OCI-LY1 (cell line): ENCODE data around the gene NDUFAF8.

Source experiments
- H2AFZ ChIP-seq: fragments of 200-600 bp; sonication (generic), shearing (Covaris generic); 2 replicates; pipeline ENCODE4 v1.6.0; 2014; ENCODE audit warnings: antibody characterized with exemption, mild to moderate bottlenecking, low read length
- H3F3A ChIP-seq: fragments of 200-600 bp; sonication (generic), shearing (Covaris generic); 2 replicates; pipeline ENCODE4 v1.6.0; 2014; ENCODE audit warnings: mild to moderate bottlenecking, antibody characterized with exemption, low read length, moderate library complexity; ENCODE audit not compliant: insufficient read depth
- H3K27ac ChIP-seq: fragments of 200-600 bp; sonication (generic); 2 replicates; pipeline ENCODE4 v1.5.1; 2014; ENCODE audit warnings: low read length, mixed run types, mild to moderate bottlenecking, low read depth; ENCODE audit not compliant: poor library complexity, severe bottlenecking
- H3K27me3 ChIP-seq: fragments of 200-600 bp; sonication (generic); 2 replicates; pipeline ENCODE4 v1.6.0; 2014; ENCODE audit warnings: antibody characterized with exemption, mild to moderate bottlenecking, low read length, moderate library complexity; ENCODE audit not compliant: insufficient read depth
- H3K36me3 ChIP-seq: fragments of 200-600 bp; sonication (generic); 2 replicates; pipeline ENCODE4 v1.6.1; 2014; ENCODE audit warnings: mild to moderate bottlenecking, antibody characterized with exemption, low read length, moderate library complexity, mixed read lengths; ENCODE audit not compliant: insufficient read depth
- H3K4me1 ChIP-seq: fragments of 200-600 bp; sonication (generic); 2 replicates; pipeline ENCODE4 v1.5.1; 2014; ENCODE audit warnings: mild to moderate bottlenecking, low read length, moderate library complexity; ENCODE audit not compliant: insufficient read depth, severe bottlenecking
- H3K4me2 ChIP-seq: fragments of 200-600 bp; sonication (generic), shearing (Covaris generic); 2 replicates; pipeline ENCODE4 v1.6.1; 2014; ENCODE audit warnings: low read length
- H3K4me3 ChIP-seq: fragments of 200-600 bp; sonication (generic); 2 replicates; pipeline ENCODE4 v1.5.1; 2014; ENCODE audit warnings: low read length, low read depth, mild to moderate bottlenecking, mixed read lengths; ENCODE audit not compliant: poor library complexity, severe bottlenecking
- H3K79me2 ChIP-seq: fragments of 200-600 bp; shearing (Covaris generic); 2 replicates; pipeline ENCODE4 v1.6.1; 2016; ENCODE audit warnings: mixed run types, low read length, mixed read lengths; ENCODE audit not compliant: insufficient read depth
- H3K9ac ChIP-seq: fragments of 200-600 bp; sonication (generic), shearing (Covaris generic); 2 replicates; pipeline ENCODE4 v1.6.1; 2014; ENCODE audit warnings: mild to moderate bottlenecking, low read length, mixed read lengths
- H3K9me2 ChIP-seq: fragments of 200-600 bp; sonication (generic), shearing (Covaris generic); 2 replicates; pipeline ENCODE4 v1.6.1; 2014; ENCODE audit warnings: low read depth, mild to moderate bottlenecking, low read length, mixed read lengths
- H3K9me3 ChIP-seq: fragments of 200-600 bp; shearing (Covaris generic); 2 replicates; pipeline ENCODE4 v1.6.1; 2014; ENCODE audit warnings: low read length, mixed read lengths
- H4K20me1 ChIP-seq: fragments of 200-600 bp; sonication (generic), shearing (Covaris generic); 2 replicates; pipeline ENCODE4 v1.6.0; 2016; ENCODE audit warnings: mild to moderate bottlenecking, low read length; ENCODE audit not compliant: insufficient read depth
- EZH2 ChIP-seq: fragments of 200-600 bp; sonication (generic), shearing (Covaris generic); IDR thresholded peaks from 2 replicates; pipeline ENCODE4 v1.8.0; 2017; ENCODE audit warnings: borderline replicate concordance, mixed run types, mild to moderate bottlenecking, antibody characterized with exemption, low read length, moderate library complexity, mixed read lengths
- TF ChIP-seq, protein P1 (sequence below): fragments of 200-600 bp; sonication (generic), shearing (Covaris generic); IDR thresholded peaks from 2 replicates; pipeline ENCODE4 v1.5.1; 2017; ENCODE audit warnings: mild to moderate bottlenecking, antibody characterized with exemption, low read length, moderate library complexity, mixed read lengths

NDUFAF8 gene

GRCh38 chr17:81259058-81259605 is 20.0 kb downstream of the NDUFAF8 start:
- H3K36me3 ChIP-seq = peaks cover 25% of the 10 kb centered on the region
- no peak overlapping the region for H3K27ac ChIP-seq

DNA sequence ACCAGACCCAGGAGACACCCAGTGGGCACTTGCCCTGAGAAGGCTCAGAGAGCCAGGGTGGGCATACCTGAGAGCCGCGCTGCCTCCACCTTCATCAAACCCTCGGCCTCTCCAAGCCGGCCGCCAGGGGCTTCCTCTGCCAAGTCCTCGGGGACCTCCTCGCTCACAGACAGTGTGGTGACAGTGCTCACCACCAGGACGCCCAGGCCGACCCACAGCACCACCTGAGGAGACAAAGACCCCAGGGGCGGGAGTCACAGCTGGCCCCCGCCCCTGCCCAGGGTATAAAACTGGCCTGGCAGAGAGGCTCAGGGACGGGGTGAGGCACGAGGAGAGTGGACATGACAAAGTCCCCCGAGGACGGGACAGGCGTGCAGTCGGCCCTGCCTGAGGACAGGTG is 21.1 kb downstream of the NDUFAF8 start:
- Histone ChIP-seq H3K27me3 (no peaks in the 10 kb centered on the region), H3K9me3 (no peaks in the 10 kb centered on the region), H3K4me3 (no peak overlapping the region), H3K36me3 (peaks cover 25% of the 10 kb centered on the region), H3F3A (no peaks in the 10 kb centered on the region), H3K79me2 (no peaks in the 10 kb centered on the region), H3K27ac (no peak overlapping the region), H3K4me1 (no peaks in the 10 kb centered on the region), H2AFZ (no peak overlapping the region), H3K9me2 (no peaks in the 10 kb centered on the region), H4K20me1 (no peaks in the 10 kb centered on the region), H3K4me2 (no peak overlapping the region), H3K9ac (no peak overlapping the region)
- TF ChIP-seq, protein P1, sequence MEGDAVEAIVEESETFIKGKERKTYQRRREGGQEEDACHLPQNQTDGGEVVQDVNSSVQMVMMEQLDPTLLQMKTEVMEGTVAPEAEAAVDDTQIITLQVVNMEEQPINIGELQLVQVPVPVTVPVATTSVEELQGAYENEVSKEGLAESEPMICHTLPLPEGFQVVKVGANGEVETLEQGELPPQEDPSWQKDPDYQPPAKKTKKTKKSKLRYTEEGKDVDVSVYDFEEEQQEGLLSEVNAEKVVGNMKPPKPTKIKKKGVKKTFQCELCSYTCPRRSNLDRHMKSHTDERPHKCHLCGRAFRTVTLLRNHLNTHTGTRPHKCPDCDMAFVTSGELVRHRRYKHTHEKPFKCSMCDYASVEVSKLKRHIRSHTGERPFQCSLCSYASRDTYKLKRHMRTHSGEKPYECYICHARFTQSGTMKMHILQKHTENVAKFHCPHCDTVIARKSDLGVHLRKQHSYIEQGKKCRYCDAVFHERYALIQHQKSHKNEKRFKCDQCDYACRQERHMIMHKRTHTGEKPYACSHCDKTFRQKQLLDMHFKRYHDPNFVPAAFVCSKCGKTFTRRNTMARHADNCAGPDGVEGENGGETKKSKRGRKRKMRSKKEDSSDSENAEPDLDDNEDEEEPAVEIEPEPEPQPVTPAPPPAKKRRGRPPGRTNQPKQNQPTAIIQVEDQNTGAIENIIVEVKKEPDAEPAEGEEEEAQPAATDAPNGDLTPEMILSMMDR = no peak
- TF ChIP-seq EZH2 = no peak

More at GRCh38 chr17:81259058-81259605, 20.0 kb downstream of the NDUFAF8 start:
- Histone ChIP-seq H3K4me1 (no peaks in the 10 kb centered on the region), H3K4me2 (no peak overlapping the region), H3K9ac (no peak overlapping the region), H2AFZ (no peak overlapping the region), H3K4me3 (no peak overlapping the region), H3K79me2 (no peaks in the 10 kb centered on the region), H3K9me2 (no peaks in the 10 kb centered on the region), H3K27me3 (no peaks in the 10 kb centered on the region), H4K20me1 (no peaks in the 10 kb centered on the region), H3F3A (no peaks in the 10 kb centered on the region), H3K9me3 (no peaks in the 10 kb centered on the region)
- TF ChIP-seq, protein P1 = no peak
- no peak for TF ChIP-seq EZH2

GRCh38 chr17:81260641-81261040 is 21.5 kb downstream of the NDUFAF8 start:
- H3K9me3 ChIP-seq = no peaks in the 10 kb centered on the region
- peaks cover 30% of the 10 kb centered on the region for H3K36me3 ChIP-seq
- no peaks in the 10 kb centered on the region for H4K20me1 ChIP-seq
- H3K4me3 ChIP-seq = no peak overlapping the region
- no peak overlapping the region for H2AFZ ChIP-seq
- no peaks in the 10 kb centered on the region for H3K9me2 ChIP-seq
- no peaks in the 10 kb centered on the region for H3K79me2 ChIP-seq
- no peak overlapping the region for H3K27ac ChIP-seq
- no peak overlapping the region for H3K4me2 ChIP-seq
- no peak for TF ChIP-seq EZH2
- H3K27me3 ChIP-seq = no peaks in the 10 kb centered on the region
- H3F3A ChIP-seq = no peaks in the 10 kb centered on the region
- no peak overlapping the region for H3K9ac ChIP-seq
- H3K4me1 ChIP-seq = no peaks in the 10 kb centered on the region

DNA sequence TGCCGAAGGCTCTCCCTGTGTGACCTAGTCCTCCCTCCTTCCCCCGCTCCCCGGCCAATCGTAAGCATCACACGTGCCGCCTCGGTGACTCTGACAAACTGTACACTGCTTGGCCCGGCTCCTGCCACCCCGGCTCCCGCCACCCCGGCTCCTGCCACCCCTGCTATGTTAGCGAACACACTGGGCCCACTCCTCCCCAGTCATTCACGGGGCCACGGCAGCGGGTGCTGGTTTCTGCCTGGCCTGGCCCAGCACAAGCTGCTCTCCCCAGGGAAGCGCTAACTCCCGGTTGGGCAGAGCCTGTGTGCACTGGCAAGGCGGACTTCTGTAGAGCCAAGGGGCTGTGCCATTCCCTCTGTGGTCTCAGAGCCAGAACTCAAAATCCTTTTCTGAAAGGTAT is 22.0 kb downstream of the NDUFAF8 start:
- no peaks in the 10 kb centered on the region for H3K9me2 ChIP-seq
- H3K79me2 ChIP-seq = no peaks in the 10 kb centered on the region
- H3K27ac ChIP-seq = no peak overlapping the region
- H2AFZ ChIP-seq = no peak overlapping the region
- H3K4me1 ChIP-seq = no peaks in the 10 kb centered on the region
- H4K20me1 ChIP-seq = no peaks in the 10 kb centered on the region
- no peak overlapping the region for H3K4me2 ChIP-seq
- TF ChIP-seq EZH2 = no peak
- TF ChIP-seq, protein P1 = no peak
- H3K4me3 ChIP-seq = no peak overlapping the region
- no peaks in the 10 kb centered on the region for H3F3A ChIP-seq
- H3K9ac ChIP-seq = no peak overlapping the region
- no peaks in the 10 kb centered on the region for H3K27me3 ChIP-seq
- H3K9me3 ChIP-seq = no peaks in the 10 kb centered on the region
- H3K36me3 ChIP-seq = peaks cover 34% of the 10 kb centered on the region
